B cell (primary cell): ENCODE measurements around the gene ANAPC2. TPM values are rescaled to one million over a fixed set of nuclear protein-coding genes. Genes with fewer than 3 reads are reported as not detected.

Experiments used
- ATAC-seq: fragments of 200-7000 bp; cut with Tn5 transposase; one replicate; pipeline ENCODE4 v1.10.0; 2021; ENCODE audit warnings: low read depth, mild to moderate bottlenecking, moderate number of reproducible peaks, moderate library complexity
- CTCF ChIA-PET: fragments of 350-600 bp; sonication (Branson Sonifier 250); formaldehyde crosslinking; loops from one replicate; lab custom pipeline; 2021; ENCODE audit warnings: antibody characterized with exemption, inconsistent platforms; lab: Charles Lee
- POLR2A ChIA-PET: fragments of 350-600 bp; sonication (Branson Sonifier 250); formaldehyde crosslinking; loops from one replicate; lab custom pipeline; 2021; ENCODE audit warnings: antibody characterized with exemption; lab: Charles Lee
- DNase-seq: peaks from one replicate; pipeline ENCODE4 v3.0.0; 2013
- H2AFZ ChIP-seq: 2 replicates; pipeline ENCODE4 v1.6.1; 2012; ENCODE audit warnings: mild to moderate bottlenecking, low read depth, low read length; ENCODE audit not compliant: insufficient read depth, poor library complexity, severe bottlenecking
- H3K27ac ChIP-seq, 2 donors: 1 replicate in 1 of 2; 2 replicates in 1 of 2; pipeline ENCODE4 v1.5.1; 2012 to 2013; ENCODE audit warnings: low read length in 2 of 2, mild to moderate bottlenecking in 2 of 2, moderate library complexity in 1 of 2
- H3K27me3 ChIP-seq, 4 experiments: fragments of 200-600 bp in 1 of 4; sonication (generic) in 1 of 4; replicated peaks in 1 of 4; 1 replicate in 2 of 4; 2 replicates in 2 of 4; pipeline versions ENCODE4 v1.6.1 to v1.7.0; 2013 to 2016; ENCODE audit warnings: low read length in 3 of 4, mild to moderate bottlenecking in 2 of 4, mixed read lengths in 1 of 4, moderate library complexity in 1 of 4; ENCODE audit not compliant: insufficient read depth in 4 of 4, control insufficient read depth in 3 of 4; ENCODE audit errors: control extremely low read depth in 1 of 4
- H3K36me3 ChIP-seq, 2 experiments: replicated peaks in 1 of 2; 1 replicate in 1 of 2; 2 replicates in 1 of 2; pipeline versions ENCODE4 v1.6.1 to v1.7.1; 2013; ENCODE audit warnings: low read length in 1 of 2; ENCODE audit not compliant: insufficient read depth in 2 of 2, control insufficient read depth in 1 of 2; ENCODE audit errors: control extremely low read depth in 1 of 2, extremely low read depth in 1 of 2
- H3K4me1 ChIP-seq, 2 donors: fragments of 200-600 bp in 1 of 2; sonication (generic) in 1 of 2; 1 replicate in 1 of 2; 2 replicates in 1 of 2; pipeline versions ENCODE4 v1.5.1 to v1.6.1; 2013 to 2017; ENCODE audit warnings: low read length in 2 of 2; ENCODE audit not compliant: control insufficient read depth in 2 of 2, insufficient read depth in 2 of 2
- H3K4me2 ChIP-seq: replicated peaks from 2 replicates; pipeline ENCODE3; 2012; ENCODE audit warnings: mild to moderate bottlenecking, low read depth, low read length; ENCODE audit not compliant: poor library complexity, severe bottlenecking
- H3K4me3 ChIP-seq, 5 experiments: fragments of 200-600 bp in 1 of 5; sonication (generic) in 1 of 5; 1 replicate in 3 of 5; 2 replicates in 2 of 5; pipeline versions ENCODE4 v1.5.1 to v1.7.0; 2011 to 2016; ENCODE audit warnings: low read length in 4 of 5, mild to moderate bottlenecking in 4 of 5, low read depth in 2 of 5, control low read depth in 1 of 5, moderate library complexity in 1 of 5; ENCODE audit not compliant: insufficient read depth in 1 of 5; ENCODE audit errors: control extremely low read depth in 1 of 5, extremely low read depth in 1 of 5
- H3K79me2 ChIP-seq: fragments of 200-600 bp; sonication (generic); one replicate; pipeline ENCODE4 v1.6.0; 2016; ENCODE audit warnings: low read length; ENCODE audit not compliant: control insufficient read depth, insufficient read depth
- H3K9ac ChIP-seq: fragments of 200-600 bp; sonication (generic); 2 replicates; pipeline ENCODE4 v1.6.1; 2017; ENCODE audit warnings: mild to moderate bottlenecking, low read length, moderate library complexity
- H3K9me3 ChIP-seq, 3 donors: one replicate each; pipeline versions ENCODE4 v1.6.1 to v1.7.1; 2013; ENCODE audit warnings: low read length in 2 of 3; ENCODE audit not compliant: control insufficient read depth in 2 of 3, insufficient read depth in 1 of 3; ENCODE audit errors: control extremely low read depth in 1 of 3
- H4K20me1 ChIP-seq: 2 replicates; pipeline ENCODE4 v1.6.0; 2012; ENCODE audit warnings: mild to moderate bottlenecking, low read length; ENCODE audit not compliant: insufficient read depth, control insufficient read depth, poor library complexity, severe bottlenecking
- H3K27ac Mint-ChIP-seq: one replicate; pipeline ENCODE4 v1.8.0; 2021; ENCODE audit warnings: mixed read lengths
- H3K27me3 Mint-ChIP-seq: one replicate; pipeline ENCODE4 v1.8.0; 2021; ENCODE audit warnings: mixed read lengths
- H3K4me1 Mint-ChIP-seq: one replicate; pipeline ENCODE4 v1.8.0; 2021; ENCODE audit warnings: mixed read lengths
- H3K4me3 Mint-ChIP-seq: one replicate; pipeline ENCODE4 v1.8.0; 2021; ENCODE audit warnings: mixed read lengths
- H3K9me3 Mint-ChIP-seq: one replicate; pipeline ENCODE4 v1.8.0; 2022; ENCODE audit warnings: mixed read lengths; ENCODE audit not compliant: insufficient read depth
- CTCF ChIP-seq: fragments of 200-600 bp; IDR thresholded peaks from one replicate; pipeline ENCODE4 v1.8.0; 2022; ENCODE audit warnings: antibody characterized with exemption, mild to moderate bottlenecking
- EZH2 ChIP-seq: IDR thresholded peaks from 2 replicates; pipeline ENCODE4 v1.6.1; 2012; ENCODE audit warnings: borderline replicate concordance, low read depth, mild to moderate bottlenecking, moderate library complexity, low read length; ENCODE audit not compliant: insufficient read depth, poor library complexity, severe bottlenecking
- WGBS: methylation state at CpG from one replicate; pipeline ENCODE4 v1.1.5; 2013; ENCODE audit warnings: missing lambda C conversion rate; ENCODE audit not compliant: insufficient coverage; 5-methylcytosine and 5-hydroxymethylcytosine counted together
- intact Hi-C: fragments of 100-400 bp; cut with micrococcal nuclease; formaldehyde crosslinking; loops from one replicate; pipeline ENCODE4 v1.10.0; 2022
- polyA plus RNA-seq: library from polyadenylated mRNA; depleted of rRNA; stranded (reverse); fragments of >200 nt; gene quantifications from 2 replicates; pipeline ENCODE4 v1.2.3, GENCODE V29; 2012
- total RNA-seq, 2 donors: library from RNA; stranded (reverse); fragments of 120-200 nt in 1 of 2; gene quantifications; 1 replicate in 1 of 2; 2 replicates in 1 of 2; pipeline versions ENCODE4 v1.2.3 to v1.2.4, GENCODE V29; 2013 to 2022

Gene ANAPC2
- total and polyA plus RNA-seq, 2 donors (not counting 1 experiment from before 2014, with no cell fraction given), result 121 to 127 TPM

GRCh38 chr9:137219757-137220316 is 31.5 kb upstream of the ANAPC2 start:
- no peaks in the 10 kb centered on the region for H3K27me3 ChIP-seq
- H3K4me2 ChIP-seq, result no peak overlapping the region
- ChIA-PET POLR2A (interaction anchor here (0.7 to 1.1 kb wide), 3 partner anchors 19 to 539 kb away, joined by 3 to 10 read pairs (median 5); partner anchors contain the start of gene TPRN), CTCF (interaction anchor here (0.9 kb wide), 1 partner anchor 11 kb away, joined by 3 read pairs; no protein-coding TSS in a partner anchor)
- H3K4me1 ChIP-seq, result peaks cover 9 to 20% of the 10 kb centered on the region in 2 donors
- no peaks in the 10 kb centered on the region for H3K9me3 ChIP-seq
- TF ChIP-seq CTCF (no peak), EZH2 (no peak)
- H3K9ac ChIP-seq, result no peak overlapping the region
- intact Hi-C loops, result loop anchor here (5.0 kb wide), 1 partner anchor 387 kb away; the partner anchor contains the start of gene ARRDC1
- Mint-ChIP-seq H3K27ac (no peak overlapping the region), H3K4me3 (no peak overlapping the region), H3K27me3 (no peaks in the 10 kb centered on the region), H3K9me3 (no peaks in the 10 kb centered on the region), H3K4me1 (peaks cover 12% of the 10 kb centered on the region)
- no peak overlapping the region for H3K4me3 ChIP-seq
- ATAC-seq (no peak), DNase-seq (no peak)
- no peak overlapping the region for H3K27ac ChIP-seq
- no peak overlapping the region for H2AFZ ChIP-seq
- 96% methylated on average over 10 of the region's 10 CpGs for WGBS
- no peaks in the 10 kb centered on the region for H4K20me1 ChIP-seq
- no peaks in the 10 kb centered on the region for H3K79me2 ChIP-seq
- no peaks in the 10 kb centered on the region for H3K36me3 ChIP-seq

DNA sequence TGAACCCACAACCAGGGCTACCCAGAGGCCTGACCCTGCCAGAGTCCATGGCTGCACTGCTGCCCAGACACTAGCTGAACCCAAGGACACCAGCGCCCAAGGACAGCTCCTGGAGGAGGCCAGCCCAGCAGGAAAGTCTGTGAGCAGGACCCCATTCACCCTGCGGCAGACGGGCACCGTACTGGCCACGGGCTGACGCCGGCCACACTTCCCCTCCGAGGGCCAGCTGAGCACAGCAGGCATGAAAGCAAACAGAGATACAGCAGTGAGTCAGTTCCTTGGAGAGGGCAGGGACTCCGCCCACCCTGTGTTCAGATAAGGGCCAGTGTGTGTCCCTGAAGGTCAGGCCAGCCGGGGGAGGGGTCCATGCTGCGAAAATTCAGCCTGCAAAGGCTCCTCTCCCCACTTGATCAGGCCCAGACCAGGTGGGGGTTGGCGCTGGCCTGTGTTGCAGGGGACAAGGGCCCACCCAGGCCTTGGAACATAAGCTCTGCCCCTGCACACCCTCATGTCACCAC is 30.5 kb upstream of the ANAPC2 start:
- TF ChIP-seq CTCF (no peak), EZH2 (no peak)
- Histone ChIP-seq H2AFZ (no peak overlapping the region), H3K9ac (no peak overlapping the region), H3K4me1 (peaks cover 6 to 14% of the 10 kb centered on the region in 2 donors), H3K36me3 (no peaks in the 10 kb centered on the region), H3K4me3 (no peak overlapping the region), H3K79me2 (no peaks in the 10 kb centered on the region), H3K27ac (no peak overlapping the region), H3K27me3 (no peaks in the 10 kb centered on the region), H3K9me3 (no peaks in the 10 kb centered on the region), H3K4me2 (no peak overlapping the region), H4K20me1 (no peaks in the 10 kb centered on the region)
- DNase-seq (no peak), ATAC-seq (no peak)
- intact Hi-C loops, result no loop called here
- H3K27me3 Mint-ChIP-seq, result no peaks in the 10 kb centered on the region
- POLR2A ChIA-PET, result interaction anchor here (0.7 kb wide), 1 partner anchor 241 kb away, joined by 6 read pairs; the partner anchor contains the start of gene NSMF
- H3K9me3 Mint-ChIP-seq, result no peaks in the 10 kb centered on the region
- CTCF ChIA-PET, result interaction anchor here (0.7 to 0.9 kb wide), 3 partner anchors 10 to 225 kb away, joined by 3 to 7 read pairs (median 3); no protein-coding TSS in a partner anchor
- 93% methylated on average over 12 of the region's 12 CpGs for WGBS
- no peak overlapping the region for H3K27ac Mint-ChIP-seq
- no peak overlapping the region for H3K4me3 Mint-ChIP-seq
- H3K4me1 Mint-ChIP-seq, result peaks cover 10% of the 10 kb centered on the region
